ENCODE data around the gene SRPX. TPM values are rescaled to one million over a fixed set of nuclear protein-coding genes. Genes with fewer than 3 reads are reported as not detected.

Gene SRPX
- total RNA-seq, 1 experiment from 2014 or later, result 28.0 TPM

Other genes starting within 250 kb of the SRPX start
- 0.24 and 0.29 TPM in 2 replicates for gene SYTL5, start 214.3 kb downstream of the SRPX start, total RNA-seq (2014; rRNA removed; shearing (Covaris generic))
- 15.6 and 18.9 TPM in 2 replicates for gene RPGR, start 106.6 kb upstream of the SRPX start, total RNA-seq (2014; rRNA removed; shearing (Covaris generic))
- not detected in 2 replicates for gene OTC, start 131.7 kb upstream of the SRPX start, total RNA-seq (2014; rRNA removed; shearing (Covaris generic))

Measured in Daoy (cell line).